Stimulated activated naive CD8-positive, alpha-beta T cell treated with anti-CD3 and anti-CD28 coated beads, Interleukin-15, Interleukin-2, amounts not matched to agents 100 ng/mL and 50 ng/mL, for 24 hours (primary cell): Measurements from ENCODE around the gene E2F8.
A peak's percentile ranks its signal among the peaks of the same experiment; 100 is the strongest.
"Not testable (repeated sequence)": the region's sequence is repeated elsewhere in the genome, so short reads cannot be mapped to it uniquely, and the experiment has no call there.

Experiments
- H3K27ac Mint-ChIP-seq: one replicate; pipeline ENCODE4 v1.8.0; 2021; ENCODE audit warnings: mild to moderate bottlenecking, mixed read lengths
- H3K27me3 Mint-ChIP-seq: one replicate; pipeline ENCODE4 v1.8.0; 2021; ENCODE audit warnings: mixed read lengths
- H3K36me3 Mint-ChIP-seq: one replicate; pipeline ENCODE4 v1.8.0; 2021; ENCODE audit warnings: low read depth, mixed read lengths
- H3K4me1 Mint-ChIP-seq: one replicate; pipeline ENCODE4 v1.8.0; 2021; ENCODE audit warnings: low read depth, mixed read lengths
- H3K4me3 Mint-ChIP-seq: one replicate; pipeline ENCODE4 v1.8.0; 2021; ENCODE audit warnings: mild to moderate bottlenecking, mixed read lengths
- H3K9me3 Mint-ChIP-seq: one replicate; pipeline ENCODE4 v1.8.0; 2021; ENCODE audit warnings: mixed read lengths

The E2F8 gene, protein sequence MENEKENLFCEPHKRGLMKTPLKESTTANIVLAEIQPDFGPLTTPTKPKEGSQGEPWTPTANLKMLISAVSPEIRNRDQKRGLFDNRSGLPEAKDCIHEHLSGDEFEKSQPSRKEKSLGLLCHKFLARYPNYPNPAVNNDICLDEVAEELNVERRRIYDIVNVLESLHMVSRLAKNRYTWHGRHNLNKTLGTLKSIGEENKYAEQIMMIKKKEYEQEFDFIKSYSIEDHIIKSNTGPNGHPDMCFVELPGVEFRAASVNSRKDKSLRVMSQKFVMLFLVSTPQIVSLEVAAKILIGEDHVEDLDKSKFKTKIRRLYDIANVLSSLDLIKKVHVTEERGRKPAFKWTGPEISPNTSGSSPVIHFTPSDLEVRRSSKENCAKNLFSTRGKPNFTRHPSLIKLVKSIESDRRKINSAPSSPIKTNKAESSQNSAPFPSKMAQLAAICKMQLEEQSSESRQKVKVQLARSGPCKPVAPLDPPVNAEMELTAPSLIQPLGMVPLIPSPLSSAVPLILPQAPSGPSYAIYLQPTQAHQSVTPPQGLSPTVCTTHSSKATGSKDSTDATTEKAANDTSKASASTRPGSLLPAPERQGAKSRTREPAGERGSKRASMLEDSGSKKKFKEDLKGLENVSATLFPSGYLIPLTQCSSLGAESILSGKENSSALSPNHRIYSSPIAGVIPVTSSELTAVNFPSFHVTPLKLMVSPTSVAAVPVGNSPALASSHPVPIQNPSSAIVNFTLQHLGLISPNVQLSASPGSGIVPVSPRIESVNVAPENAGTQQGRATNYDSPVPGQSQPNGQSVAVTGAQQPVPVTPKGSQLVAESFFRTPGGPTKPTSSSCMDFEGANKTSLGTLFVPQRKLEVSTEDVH

DNA sequence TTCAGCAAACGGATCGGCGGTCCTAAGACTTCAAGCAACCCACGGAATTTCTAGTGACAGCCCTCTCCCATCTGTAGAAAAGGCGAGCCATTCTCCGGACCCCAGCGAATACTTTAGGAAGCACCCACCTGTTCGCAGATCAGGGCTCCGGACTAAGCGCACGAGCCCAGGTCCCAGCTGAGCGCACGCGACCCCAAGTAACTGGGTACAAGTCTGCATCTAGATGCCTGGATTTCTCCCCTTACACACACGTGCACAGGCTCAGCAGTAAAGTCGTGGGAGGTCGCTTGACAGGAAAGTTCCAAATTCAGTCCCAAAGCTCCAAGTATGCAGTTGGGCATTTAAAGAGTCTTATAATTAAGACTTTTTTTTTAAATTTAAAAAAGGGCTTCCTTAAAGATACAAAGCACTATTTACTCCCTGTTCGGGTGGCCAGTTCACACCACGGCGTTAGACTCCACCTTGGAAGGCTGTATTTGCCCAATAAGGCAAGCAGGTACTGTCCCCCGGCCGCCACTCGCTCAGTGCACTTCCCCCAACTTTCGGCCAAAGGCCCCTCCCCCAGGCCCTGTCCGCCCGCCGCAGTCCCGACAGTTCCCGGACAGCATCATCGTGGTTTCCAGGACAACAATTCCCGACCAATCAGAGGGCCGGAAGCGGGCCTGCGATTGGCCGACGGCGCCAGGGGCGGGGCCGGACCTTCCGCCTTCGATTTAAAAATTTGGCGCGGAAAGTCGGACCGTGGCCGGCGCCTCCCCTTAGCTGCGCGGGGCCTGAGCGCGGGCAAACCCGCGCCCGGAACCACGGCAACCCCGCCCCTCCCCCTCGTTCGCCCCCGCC, at the start of gene E2F8:
E2F8 (minus strand) TSS at position 526 of the 840 bp plus-strand sequence. CDS start 824 bp downstream, outside the sequence.
- peak within 1 kb of the TSS; percentile 85 for H3K4me3 Mint-ChIP-seq
- H3K9me3 Mint-ChIP-seq = no peaks in the 10 kb centered on the region
- H3K27me3 Mint-ChIP-seq = peaks cover 36% of the 10 kb centered on the region
- peak within 1 kb of the TSS; percentile 67 for H3K27ac Mint-ChIP-seq
- peaks cover 31% of the 10 kb centered on the region for H3K36me3 Mint-ChIP-seq
- H3K4me1 Mint-ChIP-seq = peaks cover 18% of the 10 kb centered on the region

DNA sequence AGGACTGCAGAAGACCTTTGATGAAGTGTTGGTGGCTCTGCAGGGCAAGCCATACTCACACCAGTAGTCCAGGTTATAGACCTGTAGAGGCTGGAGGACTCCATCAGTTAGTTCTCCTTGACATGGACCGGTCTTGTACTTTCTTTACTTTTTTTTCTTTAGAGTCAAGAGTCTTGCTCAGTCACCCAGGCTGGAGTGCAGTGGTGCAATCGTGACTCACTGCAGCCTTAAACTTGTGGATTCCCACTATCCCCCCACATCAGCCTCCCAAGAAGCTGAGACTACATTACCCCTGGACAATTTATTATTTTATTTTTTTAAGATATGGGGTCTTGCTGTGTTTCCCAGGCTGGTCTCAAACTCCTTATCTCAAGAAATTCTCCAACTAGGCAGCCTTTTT, 49.6 kb upstream of the E2F8 start:
- no peaks in the 10 kb centered on the region for H3K9me3 Mint-ChIP-seq
- no peak overlapping the region for H3K27ac Mint-ChIP-seq
- no peak overlapping the region for H3K4me3 Mint-ChIP-seq
- H3K27me3 Mint-ChIP-seq = peaks cover 21% of the 10 kb centered on the region
- H3K4me1 Mint-ChIP-seq = no peaks in the 10 kb centered on the region
- H3K36me3 Mint-ChIP-seq = no peaks in the 10 kb centered on the region

DNA sequence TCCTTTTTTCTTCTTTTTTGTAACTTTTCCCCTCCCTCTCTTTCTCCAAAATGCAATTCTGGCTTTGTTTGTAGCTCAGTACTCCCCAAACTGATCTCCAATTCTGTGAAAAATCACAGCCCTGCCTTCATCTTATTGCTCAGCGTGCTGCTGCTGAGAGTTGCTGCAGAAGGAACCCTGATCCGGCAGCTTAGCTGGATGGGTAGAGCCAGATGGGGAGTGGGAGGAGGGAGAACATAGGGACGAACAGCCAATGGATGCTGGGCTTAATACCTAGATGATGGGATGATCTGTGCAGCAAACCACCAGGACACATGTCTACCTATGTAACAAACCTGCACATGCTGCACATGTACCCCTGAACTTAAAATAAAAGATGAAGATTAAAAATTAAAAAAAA, 47.5 kb upstream of the E2F8 start:
- peaks cover 12% of the 10 kb centered on the region for H3K27me3 Mint-ChIP-seq
- no peak overlapping the region for H3K4me3 Mint-ChIP-seq
- no peaks in the 10 kb centered on the region for H3K36me3 Mint-ChIP-seq
- H3K9me3 Mint-ChIP-seq = no peaks in the 10 kb centered on the region
- H3K27ac Mint-ChIP-seq = no peak overlapping the region
- H3K4me1 Mint-ChIP-seq = peaks cover 14% of the 10 kb centered on the region

DNA sequence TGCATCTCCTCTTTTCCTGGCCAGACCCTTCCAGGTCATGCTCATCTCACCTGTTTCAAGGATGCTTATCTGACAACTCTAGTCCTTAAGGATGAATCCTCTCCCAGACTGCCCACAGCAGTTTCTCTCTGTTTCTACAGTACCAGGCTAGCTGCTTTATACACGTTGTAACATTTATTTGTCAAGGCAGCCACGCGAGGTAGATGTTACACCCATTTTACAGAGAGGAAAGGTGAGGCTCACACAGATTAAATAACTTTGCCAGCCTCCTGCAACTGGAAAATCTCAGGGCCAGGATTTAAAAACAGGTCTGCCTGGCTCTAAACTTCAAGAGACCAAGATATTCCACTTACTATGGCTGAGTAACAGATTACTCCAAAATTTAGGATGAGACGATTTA, 45.7 kb upstream of the E2F8 start:
- no peaks in the 10 kb centered on the region for H3K9me3 Mint-ChIP-seq
- peaks cover 15% of the 10 kb centered on the region for H3K4me1 Mint-ChIP-seq
- no peaks in the 10 kb centered on the region for H3K36me3 Mint-ChIP-seq

DNA sequence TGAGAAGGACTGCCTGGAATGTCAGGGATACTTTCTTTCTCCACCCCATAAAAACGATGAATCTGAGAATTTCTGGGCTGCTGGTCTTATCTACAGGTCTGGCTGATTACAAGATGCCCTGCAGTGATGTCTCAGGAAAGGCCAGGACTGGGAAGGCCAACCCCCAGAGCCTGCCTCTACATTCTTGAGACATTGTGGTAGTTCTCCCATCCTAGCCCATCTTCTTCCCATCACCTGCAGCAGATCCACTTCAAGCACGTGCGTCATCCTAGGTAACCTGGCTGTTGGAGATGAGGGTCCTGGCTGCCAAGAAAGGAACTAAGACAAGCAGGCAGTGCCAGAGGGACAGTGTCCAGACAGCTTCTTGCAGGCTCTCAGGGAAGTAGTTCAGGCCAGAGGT, 44.1 kb upstream of the E2F8 start:
- H3K27ac Mint-ChIP-seq = no peak overlapping the region

More for the DNA sequence above, 45.7 kb upstream of the E2F8 start:
- peaks cover 12% of the 10 kb centered on the region for H3K27me3 Mint-ChIP-seq
- peak overlapping the region; percentile 52 for H3K27ac Mint-ChIP-seq
- no peak overlapping the region for H3K4me3 Mint-ChIP-seq

DNA sequence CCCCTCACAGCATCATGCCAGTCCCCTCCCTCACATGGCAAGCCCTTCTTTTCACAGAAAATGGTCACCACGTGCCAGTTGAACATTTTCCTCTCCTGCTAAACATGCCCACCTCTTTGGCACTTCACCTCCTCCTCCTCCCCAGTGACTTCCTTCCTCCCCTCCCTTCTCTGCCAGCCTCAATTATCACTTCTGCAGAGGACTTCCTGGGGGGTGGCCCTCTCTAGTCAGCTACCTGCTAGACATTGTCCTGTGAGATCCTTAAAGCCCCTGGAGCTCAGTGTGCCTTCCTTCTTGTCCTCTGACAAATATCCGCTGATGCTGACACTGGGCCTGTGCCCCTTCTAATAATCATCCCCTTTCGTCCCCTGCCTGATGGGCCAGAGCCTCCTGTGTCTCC, 43.2 kb upstream of the E2F8 start:
- H3K4me3 Mint-ChIP-seq = no peak overlapping the region

More for the DNA sequence above, 44.1 kb upstream of the E2F8 start:
- Mint-ChIP-seq H3K4me1 (peaks cover 15% of the 10 kb centered on the region), H3K36me3 (no peaks in the 10 kb centered on the region), H3K27me3 (peaks cover 12% of the 10 kb centered on the region), H3K9me3 (no peaks in the 10 kb centered on the region), H3K4me3 (no peak overlapping the region)

DNA sequence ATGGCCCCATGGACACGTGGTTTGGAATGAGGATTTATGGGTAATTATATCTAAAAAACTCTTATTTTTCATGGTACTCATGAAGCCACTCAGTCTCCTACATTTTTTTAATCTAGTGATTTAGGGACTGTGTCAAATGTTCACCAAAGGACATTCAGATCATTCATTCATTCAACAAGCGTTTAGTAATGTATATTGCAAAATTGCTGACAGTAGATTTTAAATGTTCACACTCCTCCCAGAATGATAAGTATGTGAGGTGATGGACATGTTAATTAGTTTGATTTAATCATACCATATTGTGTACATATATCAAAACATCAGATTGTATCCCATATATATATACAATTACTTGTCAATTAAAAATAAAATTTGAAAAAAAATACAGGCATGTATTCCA, 40.8 kb upstream of the E2F8 start:
- Mint-ChIP-seq H3K4me1 (peaks cover 15% of the 10 kb centered on the region), H3K36me3 (no peaks in the 10 kb centered on the region), H3K27ac (no peak overlapping the region), H3K9me3 (no peaks in the 10 kb centered on the region), H3K27me3 (no peaks in the 10 kb centered on the region), H3K4me3 (no peak overlapping the region)

More for the DNA sequence above, 43.2 kb upstream of the E2F8 start:
- H3K4me1 Mint-ChIP-seq = peaks cover 15% of the 10 kb centered on the region
- peak overlapping the region; percentile 14 for H3K27ac Mint-ChIP-seq
- peaks cover 6% of the 10 kb centered on the region for H3K27me3 Mint-ChIP-seq
- no peaks in the 10 kb centered on the region for H3K36me3 Mint-ChIP-seq
- H3K9me3 Mint-ChIP-seq = no peaks in the 10 kb centered on the region

DNA sequence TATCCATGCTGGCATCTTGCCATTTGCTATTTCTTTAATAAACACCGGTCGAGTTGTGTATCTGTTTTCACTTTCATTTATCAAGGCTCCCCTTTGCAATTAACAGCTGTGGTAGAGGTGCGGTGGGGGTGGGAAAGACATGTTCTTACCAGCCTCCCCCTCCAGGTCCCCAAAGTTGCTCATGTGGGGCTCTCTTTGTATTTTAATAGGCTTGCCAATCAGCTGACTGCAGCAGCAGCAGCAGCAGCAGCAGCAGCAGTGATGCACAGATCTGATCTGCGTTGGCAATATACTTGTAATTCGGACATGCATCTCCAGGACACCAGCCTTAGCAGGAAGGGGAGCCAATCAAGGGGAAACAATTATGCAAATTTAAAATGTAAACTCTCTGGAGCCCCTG, 40.3 kb upstream of the E2F8 start:
- no peaks in the 10 kb centered on the region for H3K36me3 Mint-ChIP-seq
- no peaks in the 10 kb centered on the region for H3K27me3 Mint-ChIP-seq
- H3K9me3 Mint-ChIP-seq = no peaks in the 10 kb centered on the region
- H3K4me3 Mint-ChIP-seq = no peak overlapping the region
- peaks cover 15% of the 10 kb centered on the region for H3K4me1 Mint-ChIP-seq
- no peak overlapping the region for H3K27ac Mint-ChIP-seq

DNA sequence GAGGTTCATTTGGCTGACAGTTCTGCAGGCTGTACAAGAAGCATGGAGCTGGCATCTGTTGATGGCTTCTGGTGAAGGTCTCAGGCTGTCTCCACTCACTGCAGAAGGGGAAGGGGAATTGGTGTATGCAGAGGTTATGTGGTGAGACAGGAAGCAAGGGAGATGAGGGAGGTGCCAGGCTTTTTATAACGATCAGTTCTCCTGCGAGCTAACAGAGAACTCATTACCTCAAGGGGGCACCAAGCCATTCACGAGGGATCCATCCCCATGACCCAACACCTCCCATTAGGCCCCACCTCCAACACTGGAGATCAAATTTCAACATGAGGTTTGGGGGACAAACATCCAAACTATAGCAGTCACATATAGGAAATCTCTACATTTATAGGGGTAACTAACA, 38.7 kb upstream of the E2F8 start:
- peaks cover 5% of the 10 kb centered on the region for H3K27me3 Mint-ChIP-seq
- H3K36me3 Mint-ChIP-seq = no peaks in the 10 kb centered on the region
- H3K4me1 Mint-ChIP-seq = peaks cover 12% of the 10 kb centered on the region
- no peaks in the 10 kb centered on the region for H3K9me3 Mint-ChIP-seq
- H3K27ac Mint-ChIP-seq = no peak overlapping the region
- no peak overlapping the region for H3K4me3 Mint-ChIP-seq

DNA sequence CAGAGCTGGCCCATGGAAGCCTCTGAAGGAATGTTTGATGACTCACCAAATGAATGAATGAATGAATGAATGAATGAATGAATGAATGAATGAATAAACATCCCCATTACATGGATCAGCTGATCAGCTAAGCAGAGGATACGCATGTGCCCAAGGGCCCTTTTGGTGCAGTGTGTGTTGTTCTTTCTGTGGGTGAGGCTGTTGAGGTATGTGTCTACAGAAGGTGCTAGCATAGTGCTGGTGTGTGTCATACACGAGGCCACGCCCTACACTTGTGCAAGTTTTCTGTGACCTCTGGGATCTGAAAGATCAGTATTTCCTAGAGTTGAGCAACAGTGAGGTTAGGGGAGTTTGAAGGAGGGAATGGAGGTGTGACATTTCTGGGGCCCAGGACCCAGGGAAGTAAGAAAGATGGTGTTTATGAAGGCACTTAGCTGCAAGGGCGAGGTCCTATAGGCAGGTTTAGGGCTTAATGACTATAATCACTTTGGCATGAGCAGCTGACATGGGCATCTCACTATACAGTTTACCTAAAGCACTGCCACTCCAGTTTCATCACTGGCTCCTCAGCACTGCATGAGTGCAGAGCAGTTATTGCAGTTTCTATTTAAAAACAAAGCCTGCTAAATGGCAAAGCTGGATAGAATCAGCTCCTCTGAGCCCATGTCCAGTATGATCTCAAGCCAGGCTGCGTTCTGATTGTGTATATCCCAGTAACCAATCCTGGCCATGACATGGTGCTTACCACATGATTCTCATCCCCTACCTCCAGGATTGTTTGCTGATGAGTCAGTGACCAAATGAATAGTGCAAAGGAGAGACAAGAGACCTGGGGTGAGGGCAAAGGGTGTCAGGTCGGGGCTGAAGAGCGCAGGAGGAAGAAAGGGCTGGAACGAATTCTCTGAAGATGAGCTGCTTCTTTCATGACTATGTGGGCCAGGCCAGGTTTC, 36.4 kb upstream of the E2F8 start:
- Mint-ChIP-seq H3K36me3 (no peaks in the 10 kb centered on the region), H3K27me3 (peaks cover 5% of the 10 kb centered on the region), H3K4me3 (no peak overlapping the region)

DNA sequence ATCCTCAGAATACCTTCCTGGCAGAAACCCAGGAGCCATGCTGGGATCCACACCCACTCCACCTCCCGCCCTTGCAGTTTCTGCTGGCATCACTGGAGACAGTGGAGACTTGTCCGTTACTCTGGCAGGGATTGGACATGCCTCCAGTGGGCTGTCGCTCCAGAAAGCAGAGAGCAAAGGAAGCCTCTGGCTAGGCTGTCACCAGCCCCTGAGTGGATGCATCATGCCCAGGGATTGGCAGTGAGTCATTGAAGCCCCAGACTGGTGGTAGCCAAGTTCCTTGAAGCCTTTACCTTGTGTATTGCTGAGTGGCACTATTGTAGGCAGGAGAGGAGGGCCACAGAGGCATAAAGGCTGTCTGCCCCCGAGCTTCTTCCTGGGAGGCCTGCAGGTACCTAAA, 34.8 kb upstream of the E2F8 start:
- H3K27me3 Mint-ChIP-seq = peaks cover 18% of the 10 kb centered on the region
- no peaks in the 10 kb centered on the region for H3K9me3 Mint-ChIP-seq
- no peaks in the 10 kb centered on the region for H3K4me1 Mint-ChIP-seq
- H3K27ac Mint-ChIP-seq = no peak overlapping the region
- no peaks in the 10 kb centered on the region for H3K36me3 Mint-ChIP-seq
- H3K4me3 Mint-ChIP-seq = no peak overlapping the region

More for the DNA sequence above, 36.4 kb upstream of the E2F8 start:
- Mint-ChIP-seq H3K27ac (no peak overlapping the region), H3K9me3 (no peaks in the 10 kb centered on the region), H3K4me1 (no peaks in the 10 kb centered on the region)

DNA sequence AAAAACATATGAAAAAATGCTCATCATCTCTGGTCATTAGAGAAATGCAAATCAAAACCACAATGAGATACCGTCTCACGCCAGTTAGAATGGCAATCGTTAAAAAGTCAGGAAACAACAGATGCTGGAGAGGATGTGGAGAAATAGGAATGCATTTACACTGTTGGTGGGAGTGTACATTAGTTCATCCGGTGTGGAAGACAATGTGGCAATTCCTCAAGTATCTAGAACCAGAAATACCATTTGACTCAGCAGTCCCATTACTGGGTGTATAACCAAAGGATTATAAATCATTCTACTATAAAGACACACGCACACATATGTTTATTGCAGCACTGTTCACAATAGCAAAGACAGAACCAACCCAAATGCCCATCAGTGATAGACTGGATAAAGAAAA, 32.5 kb upstream of the E2F8 start:
- H3K36me3 Mint-ChIP-seq = not testable (repeated sequence)
- peaks cover 39% of the 10 kb centered on the region for H3K27me3 Mint-ChIP-seq

DNA sequence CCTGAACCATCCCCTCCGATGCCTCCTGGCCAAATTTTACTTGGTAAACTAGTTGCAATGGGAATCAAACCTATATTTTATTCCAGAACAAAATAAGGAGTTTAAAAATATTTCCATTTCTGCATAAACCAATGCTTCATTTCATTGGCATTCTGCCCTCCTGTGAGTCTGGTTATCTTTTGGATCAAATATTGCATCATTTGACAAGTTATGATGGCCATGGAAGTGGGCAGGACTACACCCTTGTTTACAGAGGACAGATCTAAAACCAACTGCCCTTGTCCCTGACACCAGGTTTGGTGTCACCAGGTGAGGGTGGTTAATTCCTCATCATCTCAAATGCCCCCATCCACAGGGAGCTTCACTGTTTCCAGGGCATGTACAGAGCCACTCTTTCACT, 28.2 kb upstream of the E2F8 start:
- no peaks in the 10 kb centered on the region for H3K36me3 Mint-ChIP-seq
- no peaks in the 10 kb centered on the region for H3K9me3 Mint-ChIP-seq
- no peak overlapping the region for H3K27ac Mint-ChIP-seq
- no peaks in the 10 kb centered on the region for H3K4me1 Mint-ChIP-seq
- peaks cover 40% of the 10 kb centered on the region for H3K27me3 Mint-ChIP-seq
- H3K4me3 Mint-ChIP-seq = no peak overlapping the region

More for the DNA sequence above, 32.5 kb upstream of the E2F8 start:
- H3K4me1 Mint-ChIP-seq, H3K4me3 Mint-ChIP-seq, H3K27ac Mint-ChIP-seq, H3K9me3 Mint-ChIP-seq: not testable (repeated sequence)

DNA sequence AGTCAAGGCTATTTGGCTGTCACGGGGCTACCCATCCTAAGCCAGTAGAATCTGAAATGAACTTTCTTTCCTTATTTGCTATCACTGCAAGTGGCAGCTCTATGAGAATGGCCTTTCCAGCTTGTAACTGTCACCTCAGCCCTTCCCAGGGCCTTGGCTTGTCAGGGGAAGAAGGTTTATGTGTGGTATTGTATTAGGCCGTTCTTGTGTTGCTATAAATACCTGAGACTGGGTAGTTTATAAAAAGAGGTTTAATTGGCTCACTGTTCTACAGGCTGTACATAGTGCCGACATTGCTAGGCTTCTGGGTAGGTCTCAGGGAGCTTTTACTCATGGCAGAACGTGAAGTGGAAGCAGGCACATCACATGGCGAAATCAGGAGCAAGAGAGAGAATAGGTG, 26.8 kb upstream of the E2F8 start:
- Mint-ChIP-seq H3K36me3 (no peaks in the 10 kb centered on the region), H3K4me1 (no peaks in the 10 kb centered on the region), H3K9me3 (no peaks in the 10 kb centered on the region), H3K27ac (no peak overlapping the region), H3K27me3 (peaks cover 40% of the 10 kb centered on the region), H3K4me3 (no peak overlapping the region)
